ENCODE data around the gene IL1R2.

Gene IL1R2

GRCh38 chr2:102022884-102023539, 31.3 kb downstream of the IL1R2 start:
- H3K27ac ChIP-seq (ENCODE audit: low read length) = no peak overlapping the region

GRCh38 chr2:102024410-102024809, 32.6 kb downstream of the IL1R2 start:
- H3K9ac ChIP-seq (ENCODE audit: low read length) = no peak overlapping the region; the same call in 1 of the 2 replicates

More at GRCh38 chr2:102022884-102023539, 31.3 kb downstream of the IL1R2 start:
- Histone ChIP-seq H3K9me3 (ENCODE audit: insufficient read depth, low read length) (no peaks in the 10 kb centered on the region), H4K20me1 (ENCODE audit: insufficient read depth, low read length) (no peaks in the 10 kb centered on the region), H3K9ac (ENCODE audit: low read length) (no peak overlapping the region), H2AFZ (ENCODE audit: low read depth, low read length) (no peak overlapping the region), H3K4me3 (ENCODE audit: low read length) (no peak overlapping the region), H3K4me2 (ENCODE audit: low read length) (no peak overlapping the region), H3K4me1 (ENCODE audit: low read length) (peaks cover 36% of the 10 kb centered on the region), H3K79me2 (ENCODE audit: low read length) (no peaks in the 10 kb centered on the region), H3K27me3 (ENCODE audit: low read depth, low read length) (no peaks in the 10 kb centered on the region), H3K36me3 (replicated peaks; ENCODE audit: low read depth, low read length) (peaks cover 7% of the 10 kb centered on the region)
- TF ChIP-seq CTCF (IDR thresholded peaks at IDR 0.05; ENCODE audit: low read depth, low read length) (no peak), EZH2phosphoT487 (IDR thresholded peaks at IDR 0.05; ENCODE audit: low read depth) (no peak)

DNA sequence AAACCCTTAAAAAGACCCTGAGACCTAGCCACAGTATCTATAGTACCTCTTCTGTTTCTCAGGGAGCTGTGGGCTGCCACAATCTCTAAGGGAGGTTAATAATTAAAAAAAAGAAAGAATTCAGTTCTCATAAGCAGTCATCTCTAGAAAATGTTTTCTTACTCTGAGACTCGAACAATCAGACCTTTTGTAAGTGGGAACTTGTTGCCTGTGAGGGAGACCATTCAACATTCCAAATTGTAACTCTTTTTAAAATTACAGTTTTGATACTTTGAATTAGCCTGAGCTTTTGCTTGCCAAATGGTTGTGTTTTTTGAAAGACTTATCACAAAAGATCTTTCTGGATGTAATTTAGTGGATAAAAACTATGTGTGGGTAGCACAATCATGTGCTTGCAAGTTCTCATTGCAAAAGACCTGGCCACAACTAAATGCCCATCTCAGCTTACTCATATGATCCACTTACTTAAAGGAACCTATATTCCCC, 33.3 kb downstream of the IL1R2 start:
- H3K4me2 ChIP-seq (ENCODE audit: low read length) = peak overlapping the region; percentile 75
- no peaks in the 10 kb centered on the region for H3K79me2 ChIP-seq (ENCODE audit: low read length)
- TF ChIP-seq CTCF (IDR thresholded peaks at IDR 0.05; ENCODE audit: low read depth, low read length) = no peak
- no peak for TF ChIP-seq EZH2phosphoT487 (IDR thresholded peaks at IDR 0.05; ENCODE audit: low read depth)
- peaks cover 45% of the 10 kb centered on the region for H3K4me1 ChIP-seq (ENCODE audit: low read length)
- H3K9me3 ChIP-seq (ENCODE audit: insufficient read depth, low read length) = no peaks in the 10 kb centered on the region
- H3K9ac ChIP-seq (ENCODE audit: low read length) = peak overlapping the region; percentile 22; the same call in 1 of the 2 replicates
- no peaks in the 10 kb centered on the region for H4K20me1 ChIP-seq (ENCODE audit: insufficient read depth, low read length)
- peak overlapping the region; percentile 41 for H3K4me3 ChIP-seq (ENCODE audit: low read length)
- peak overlapping the region; percentile 54 for H3K27ac ChIP-seq (ENCODE audit: low read length)
- H3K36me3 ChIP-seq (replicated peaks; ENCODE audit: low read depth, low read length) = peaks cover 7% of the 10 kb centered on the region
- no peaks in the 10 kb centered on the region for H3K27me3 ChIP-seq (ENCODE audit: low read depth, low read length)
- H2AFZ ChIP-seq (ENCODE audit: low read depth, low read length) = no peak overlapping the region

More at GRCh38 chr2:102024410-102024809, 32.6 kb downstream of the IL1R2 start:
- Histone ChIP-seq H3K27ac (ENCODE audit: low read length) (peak overlapping the region; percentile 31), H3K4me2 (ENCODE audit: low read length) (peak overlapping the region; percentile 75), H3K79me2 (ENCODE audit: low read length) (no peaks in the 10 kb centered on the region), H3K27me3 (ENCODE audit: low read depth, low read length) (no peaks in the 10 kb centered on the region), H3K36me3 (replicated peaks; ENCODE audit: low read depth, low read length) (peaks cover 7% of the 10 kb centered on the region), H3K4me3 (ENCODE audit: low read length) (peak overlapping the region; percentile 20), H3K9me3 (ENCODE audit: insufficient read depth, low read length) (no peaks in the 10 kb centered on the region), H4K20me1 (ENCODE audit: insufficient read depth, low read length) (no peaks in the 10 kb centered on the region), H2AFZ (ENCODE audit: low read depth, low read length) (no peak overlapping the region; the same call in 1 of the 2 replicates), H3K4me1 (ENCODE audit: low read length) (peaks cover 47% of the 10 kb centered on the region)
- no peak for TF ChIP-seq CTCF (IDR thresholded peaks at IDR 0.05; ENCODE audit: low read depth, low read length)
- TF ChIP-seq EZH2phosphoT487 (IDR thresholded peaks at IDR 0.05; ENCODE audit: low read depth) = no peak

DNA sequence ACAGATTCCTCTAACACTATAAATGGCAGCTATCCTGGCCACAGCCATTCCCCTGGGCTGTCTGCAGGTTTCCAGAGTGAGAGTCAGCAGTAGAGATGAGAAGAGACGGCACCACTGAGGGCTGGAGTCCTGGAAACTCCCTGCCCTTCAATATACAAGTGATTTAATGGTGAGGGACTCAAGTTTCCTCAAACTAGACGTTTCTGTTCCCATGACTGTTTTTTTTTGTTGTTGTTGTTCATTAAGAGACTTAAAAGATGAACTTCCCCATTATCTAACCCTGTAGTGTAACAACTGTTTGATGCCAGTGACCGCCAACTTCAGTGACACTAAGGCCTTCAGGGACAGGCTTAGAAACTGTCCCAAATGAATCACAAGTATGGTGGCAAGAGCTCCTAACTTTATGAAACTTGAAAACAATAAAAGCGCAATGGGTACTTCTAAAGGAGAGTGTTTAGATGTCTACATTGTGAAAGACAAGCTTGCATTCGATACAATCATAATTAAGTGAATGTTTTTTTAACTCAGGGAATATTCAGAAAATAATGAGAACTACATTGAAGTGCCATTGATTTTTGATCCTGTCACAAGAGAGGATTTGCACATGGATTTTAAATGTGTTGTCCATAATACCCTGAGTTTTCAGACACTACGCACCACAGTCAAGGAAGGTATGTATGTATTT, 34.0 kb downstream of the IL1R2 start:
- peaks cover 7% of the 10 kb centered on the region for H3K36me3 ChIP-seq (replicated peaks; ENCODE audit: low read depth, low read length)
- H3K27ac ChIP-seq (ENCODE audit: low read length) = peak overlapping the region; percentile 54
- H3K4me3 ChIP-seq (ENCODE audit: low read length) = peak overlapping the region; percentile 41
- no peaks in the 10 kb centered on the region for H3K79me2 ChIP-seq (ENCODE audit: low read length)
- peak overlapping the region; percentile 37; the same call in 1 of the 2 replicates for H2AFZ ChIP-seq (ENCODE audit: low read depth, low read length)
- H3K9me3 ChIP-seq (ENCODE audit: insufficient read depth, low read length) = no peaks in the 10 kb centered on the region
- peaks cover 40% of the 10 kb centered on the region for H3K4me1 ChIP-seq (ENCODE audit: low read length)
- H3K4me2 ChIP-seq (ENCODE audit: low read length) = peak overlapping the region; percentile 75
- H4K20me1 ChIP-seq (ENCODE audit: insufficient read depth, low read length) = no peaks in the 10 kb centered on the region
- peak overlapping the region; percentile 22; the same call in 1 of the 2 replicates for H3K9ac ChIP-seq (ENCODE audit: low read length)
- no peaks in the 10 kb centered on the region for H3K27me3 ChIP-seq (ENCODE audit: low read depth, low read length)
- TF ChIP-seq CTCF (IDR thresholded peaks at IDR 0.05; ENCODE audit: low read depth, low read length) (no peak), EZH2phosphoT487 (IDR thresholded peaks at IDR 0.05; ENCODE audit: low read depth) (no peak)
